HG03097 (cell line): Measurements from ENCODE around the gene SMOC2.

Experiments
- ATAC-seq: cut with Tn5 transposase; IDR thresholded peaks from one replicate; pipeline ENCODE4 v1.9.1; 2021; ENCODE audit not compliant: unreplicated experiment, low FRiP score

SMOC2 gene

GRCh38 chr6:168440520-168441433 is at the start of gene SMOC2:
Gene SMOC2 (plus strand): TSS chr6:168441184. CDS start chr6:168441371, 187 bp downstream.
- ATAC-seq, result no peak

GRCh38 chr6:168393126-168393870 is 47.7 kb upstream of the SMOC2 start:
- ATAC-seq, result no peak

- ATAC-seq, result no peak
Measured at GRCh38 chr6:168394606-168395005, 46.4 kb upstream of the SMOC2 start.

GRCh38 chr6:168395983-168396382 is 45.0 kb upstream of the SMOC2 start:
- ATAC-seq, result no peak

GRCh38 chr6:168396561-168396960 is 44.4 kb upstream of the SMOC2 start:
- ATAC-seq, result no peak

- no peak for ATAC-seq
Measured at GRCh38 chr6:168397012-168397411, 44.0 kb upstream of the SMOC2 start.

GRCh38 chr6:168400037-168400436 is 40.9 kb upstream of the SMOC2 start:
- ATAC-seq, result no peak

GRCh38 chr6:168403370-168404005 is 37.5 kb upstream of the SMOC2 start:
- ATAC-seq, result no peak

GRCh38 chr6:168404560-168404959 is 36.4 kb upstream of the SMOC2 start:
- ATAC-seq, result no peak

- no peak for ATAC-seq
Measured at GRCh38 chr6:168407842-168408241, 33.1 kb upstream of the SMOC2 start.

GRCh38 chr6:168408504-168409136 is 32.4 kb upstream of the SMOC2 start:
- no peak for ATAC-seq

GRCh38 chr6:168410035-168410434 is 30.9 kb upstream of the SMOC2 start:
- no peak for ATAC-seq

GRCh38 chr6:168410554-168411011 is 30.4 kb upstream of the SMOC2 start:
- ATAC-seq, result no peak

GRCh38 chr6:168411130-168411529 is 29.9 kb upstream of the SMOC2 start:
- no peak for ATAC-seq

GRCh38 chr6:168411793-168412192 is 29.2 kb upstream of the SMOC2 start:
- no peak for ATAC-seq

- ATAC-seq, result no peak
Measured at GRCh38 chr6:168412456-168412855, 28.5 kb upstream of the SMOC2 start.

GRCh38 chr6:168413018-168413720 is 27.8 kb upstream of the SMOC2 start:
- no peak for ATAC-seq

GRCh38 chr6:168413856-168414255 is 27.1 kb upstream of the SMOC2 start:
- no peak for ATAC-seq

GRCh38 chr6:168414336-168415097 is 26.5 kb upstream of the SMOC2 start:
- no peak for ATAC-seq
